ENCODE data around the gene FLVCR2.

FLVCR2 gene

DNA sequence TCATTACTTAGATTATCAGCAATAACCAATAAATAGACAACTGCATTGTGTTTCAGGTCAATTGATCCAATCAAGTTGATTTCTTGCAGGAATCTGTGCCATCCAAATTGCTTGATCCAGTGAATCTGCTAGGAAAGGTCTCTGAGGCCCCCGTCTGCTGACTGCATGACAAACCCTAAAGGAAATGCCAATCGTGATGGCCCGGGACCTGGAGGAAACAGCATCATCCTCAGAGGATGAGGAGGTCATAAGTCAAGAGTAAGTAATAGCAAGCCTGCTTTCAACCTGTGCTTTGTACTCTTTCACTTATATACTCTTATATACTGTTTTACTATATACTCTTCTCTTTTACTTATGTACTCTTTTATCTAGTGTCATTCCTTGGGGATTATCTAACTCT, 84.5 kb downstream of the FLVCR2 start:
- DNase-seq (ENCODE audit: low read depth), result no peak
- TF ChIP-seq, protein P1, sequence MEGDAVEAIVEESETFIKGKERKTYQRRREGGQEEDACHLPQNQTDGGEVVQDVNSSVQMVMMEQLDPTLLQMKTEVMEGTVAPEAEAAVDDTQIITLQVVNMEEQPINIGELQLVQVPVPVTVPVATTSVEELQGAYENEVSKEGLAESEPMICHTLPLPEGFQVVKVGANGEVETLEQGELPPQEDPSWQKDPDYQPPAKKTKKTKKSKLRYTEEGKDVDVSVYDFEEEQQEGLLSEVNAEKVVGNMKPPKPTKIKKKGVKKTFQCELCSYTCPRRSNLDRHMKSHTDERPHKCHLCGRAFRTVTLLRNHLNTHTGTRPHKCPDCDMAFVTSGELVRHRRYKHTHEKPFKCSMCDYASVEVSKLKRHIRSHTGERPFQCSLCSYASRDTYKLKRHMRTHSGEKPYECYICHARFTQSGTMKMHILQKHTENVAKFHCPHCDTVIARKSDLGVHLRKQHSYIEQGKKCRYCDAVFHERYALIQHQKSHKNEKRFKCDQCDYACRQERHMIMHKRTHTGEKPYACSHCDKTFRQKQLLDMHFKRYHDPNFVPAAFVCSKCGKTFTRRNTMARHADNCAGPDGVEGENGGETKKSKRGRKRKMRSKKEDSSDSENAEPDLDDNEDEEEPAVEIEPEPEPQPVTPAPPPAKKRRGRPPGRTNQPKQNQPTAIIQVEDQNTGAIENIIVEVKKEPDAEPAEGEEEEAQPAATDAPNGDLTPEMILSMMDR (IDR thresholded peaks at IDR 0.05; ENCODE audit: insufficient read depth, low read depth, low read length, missing control alignments), result no peak

DNA sequence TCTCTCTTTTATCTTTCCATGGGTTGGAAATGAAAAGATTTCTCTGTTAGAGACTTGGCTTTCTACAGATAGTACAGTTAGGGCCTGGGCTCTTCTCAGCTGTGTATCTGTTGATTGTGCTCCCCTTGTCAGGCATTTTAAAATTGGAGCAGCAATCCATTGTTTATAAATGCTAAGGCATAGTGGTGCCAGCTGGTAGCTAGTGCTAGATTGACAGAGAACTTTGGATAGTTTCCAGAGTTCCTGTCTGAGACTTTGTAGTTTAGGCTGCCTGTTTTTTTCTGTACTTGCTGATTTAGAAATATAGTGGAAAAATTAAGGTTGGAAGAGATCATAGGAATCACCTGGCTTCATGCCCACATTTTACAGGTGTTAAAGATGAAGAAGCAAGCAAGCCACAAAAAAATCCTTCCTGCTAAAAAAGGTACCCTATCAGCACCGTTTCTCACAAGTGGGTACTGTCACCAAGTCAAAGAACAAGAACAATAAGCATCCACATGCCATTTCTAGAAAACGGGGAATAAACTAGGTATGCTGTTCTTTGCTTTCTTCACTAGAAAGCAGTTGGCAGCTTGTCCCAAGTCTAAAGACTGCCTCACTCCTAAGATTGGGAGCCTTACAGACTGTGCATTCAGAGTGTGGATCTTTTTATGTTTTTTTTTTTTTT, 88.8 kb downstream of the FLVCR2 start:
- TF ChIP-seq, protein P1 (IDR thresholded peaks at IDR 0.05; ENCODE audit: insufficient read depth, low read depth, low read length, missing control alignments), result no peak
- DNase-seq (ENCODE audit: low read depth), result no peak
- no peak overlapping the region for H3K4me3 ChIP-seq (ENCODE audit: low read depth, low read length)

More for the DNA sequence above, 84.5 kb downstream of the FLVCR2 start:
- H3K4me3 ChIP-seq (ENCODE audit: low read depth, low read length), result no peak overlapping the region

DNA sequence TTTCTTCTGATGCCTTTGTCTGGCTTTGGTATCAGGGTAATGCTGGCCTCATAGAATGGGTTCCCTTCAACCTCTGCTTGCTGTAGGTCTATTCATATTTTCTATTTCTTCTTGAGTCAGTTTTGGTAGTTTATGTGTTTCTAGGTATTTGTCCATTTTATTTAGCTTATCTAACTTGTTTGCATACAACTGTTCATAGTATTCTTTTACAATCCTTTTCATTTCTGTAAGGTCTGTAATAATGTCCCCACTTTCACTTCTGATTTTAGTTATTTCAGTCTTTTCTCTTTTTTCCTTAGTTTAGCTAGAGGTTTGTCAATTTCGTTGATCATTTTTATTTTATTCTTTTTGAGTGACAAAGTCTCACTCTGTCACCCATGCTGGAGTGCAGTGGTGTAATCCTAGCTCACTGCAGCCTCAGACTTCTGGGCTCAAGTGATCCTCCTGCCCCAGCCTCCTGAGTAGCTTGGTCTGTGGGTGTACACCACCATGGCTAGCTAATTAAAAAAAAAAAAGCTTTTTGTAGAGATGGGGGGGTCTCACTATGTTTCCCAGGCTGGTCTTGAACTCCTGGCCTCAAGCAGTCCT, 94.3 kb downstream of the FLVCR2 start:
- H3K4me3 ChIP-seq (ENCODE audit: low read depth, low read length), result no peak overlapping the region
- no peak for DNase-seq (ENCODE audit: low read depth)
- TF ChIP-seq, protein P1 (IDR thresholded peaks at IDR 0.05; ENCODE audit: insufficient read depth, low read depth, low read length, missing control alignments), result no peak

DNA sequence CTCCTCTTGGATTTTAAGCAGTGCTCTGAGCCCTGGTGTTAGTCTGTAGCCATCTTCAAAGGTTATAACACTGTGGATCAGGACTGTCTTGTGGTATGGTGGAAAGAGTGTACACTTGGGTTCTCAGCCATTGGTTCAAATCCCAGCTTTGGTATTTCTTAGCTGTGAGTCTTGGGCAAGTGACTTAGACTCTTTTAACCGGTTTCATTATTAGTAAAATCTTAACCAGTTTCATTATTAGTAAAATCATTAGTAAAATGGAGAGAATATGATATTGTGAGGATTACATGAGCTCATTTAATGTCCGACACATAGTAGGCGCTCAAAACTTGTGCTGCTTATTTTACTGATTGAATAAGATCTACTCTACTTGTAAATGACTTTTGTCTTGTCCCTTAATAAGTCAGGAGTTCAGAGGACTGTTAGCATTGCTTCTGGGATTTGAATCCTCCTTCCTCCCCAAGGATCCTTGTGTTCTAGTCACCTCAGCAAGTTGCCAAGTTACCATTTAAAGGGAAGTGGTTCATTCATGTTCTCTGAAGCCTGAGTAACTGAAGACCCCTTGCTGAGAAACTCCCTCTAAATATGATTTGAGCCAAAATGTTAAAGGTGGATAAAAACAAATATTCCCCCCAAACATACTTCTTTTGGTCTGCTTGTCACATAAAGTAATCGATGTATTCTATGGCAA, 95.1 kb downstream of the FLVCR2 start:
- TF ChIP-seq, protein P1 (IDR thresholded peaks at IDR 0.05; ENCODE audit: insufficient read depth, low read depth, low read length, missing control alignments), result no peak
- H3K4me3 ChIP-seq (ENCODE audit: low read depth, low read length), result no peak overlapping the region
- DNase-seq (ENCODE audit: low read depth), result peak; percentile 58

DNA sequence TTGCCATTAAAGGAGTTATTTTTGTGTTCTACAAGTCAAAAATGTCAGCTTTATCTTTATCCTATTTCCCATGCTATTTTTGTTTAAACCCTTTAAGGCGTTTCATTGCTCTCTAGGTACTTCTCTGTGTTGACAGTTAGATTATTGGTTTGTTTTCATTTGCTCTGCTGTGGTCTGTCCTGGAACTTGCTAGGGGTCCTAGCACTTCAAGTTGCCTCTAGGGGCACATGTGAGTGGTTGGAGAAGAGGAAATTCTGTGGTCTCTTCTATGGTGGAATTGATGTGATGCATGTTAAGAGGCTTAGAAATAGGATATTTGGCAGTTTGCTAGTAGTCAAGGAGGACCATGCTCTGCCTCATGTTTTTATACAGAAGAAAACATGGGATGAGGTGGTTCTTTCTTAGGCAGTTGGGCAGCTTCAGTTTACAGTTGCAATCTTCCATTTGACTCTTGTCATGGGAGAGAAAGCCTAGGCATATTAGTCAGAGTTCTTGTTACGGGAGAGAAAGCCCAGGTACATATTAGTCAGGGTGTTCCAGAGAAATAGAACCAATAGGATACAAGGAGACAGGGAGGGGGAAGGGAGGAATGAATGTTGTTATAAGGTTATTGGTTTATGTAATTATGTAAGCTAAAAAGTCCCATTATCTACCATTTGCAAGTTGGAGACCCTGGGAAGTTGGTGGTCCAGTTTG, 97.0 kb downstream of the FLVCR2 start:
- H3K4me3 ChIP-seq (ENCODE audit: low read depth, low read length), result no peak overlapping the region
- TF ChIP-seq, protein P1 (IDR thresholded peaks at IDR 0.05; ENCODE audit: insufficient read depth, low read depth, low read length, missing control alignments), result no peak
- no peak for DNase-seq (ENCODE audit: low read depth)

DNA sequence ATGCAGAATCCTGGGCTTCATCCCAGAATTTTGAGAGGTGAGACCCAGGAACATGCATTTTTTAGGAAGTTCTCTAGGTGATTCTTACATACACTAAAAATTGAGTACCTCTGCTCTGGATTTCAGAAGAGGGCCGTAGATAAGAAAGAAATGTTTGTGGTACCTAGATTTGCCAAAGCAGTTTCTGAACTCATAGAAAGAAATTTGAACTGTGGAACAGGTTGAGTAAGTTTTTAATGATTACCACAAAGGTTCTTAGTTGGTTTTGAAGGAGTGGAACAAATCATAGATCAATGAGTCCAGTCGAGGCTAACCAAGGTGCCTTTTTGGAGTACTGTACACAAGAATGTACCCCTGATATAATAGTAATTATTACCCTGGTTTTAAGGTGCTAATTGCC, 107.5 kb downstream of the FLVCR2 start:
- no peak for DNase-seq (ENCODE audit: low read depth)
- no peak overlapping the region for H3K4me3 ChIP-seq (ENCODE audit: low read depth, low read length)
- TF ChIP-seq, protein P1 (IDR thresholded peaks at IDR 0.05; ENCODE audit: insufficient read depth, low read depth, low read length, missing control alignments), result no peak

Data from GM12865 (cell line).